ENCODE measurements around the gene LARGE2. TPM values are rescaled to one million over a fixed set of nuclear protein-coding genes. Genes with fewer than 3 reads are reported as not detected.

LARGE2 gene
- polyA plus RNA-seq, 1 donor, result 0.44 TPM

- no peak for DNase-seq
These were observed 5.2 kb upstream of the LARGE2 start for GRCh38 chr11:45917286-45917622.

- DNase-seq, result peak; percentile 98
These were observed 4.7 kb upstream of the LARGE2 start, which contains the start of gene PEX16 for GRCh38 chr11:45917623-45918330. PEX16 (minus strand) TSS chr11:45917877; CDS start chr11:45917811, 66 bp downstream.

GRCh38 chr11:45918331-45918941 lies 4.0 kb upstream of the LARGE2 start:
- DNase-seq, result peak; percentile 55

- no peak for DNase-seq
These were observed 3.3 kb upstream of the LARGE2 start for GRCh38 chr11:45918962-45919675.

- no peak for DNase-seq
These were observed 2.5 kb upstream of the LARGE2 start for GRCh38 chr11:45919806-45920530.

- DNase-seq, result no peak
These were observed 1.7 kb upstream of the LARGE2 start for GRCh38 chr11:45920531-45921477.

- peak; percentile 46 for DNase-seq
These were observed 663 bp upstream of the LARGE2 start for GRCh38 chr11:45921561-45922424.

GRCh38 chr11:45924036-45924915 lies 1.8 kb downstream of the LARGE2 start:
- no peak for DNase-seq

- DNase-seq, result no peak
These were observed 2.5 kb downstream of the LARGE2 start for GRCh38 chr11:45924927-45925326.

GRCh38 chr11:45925550-45925949 lies 3.1 kb downstream of the LARGE2 start:
- no peak for DNase-seq

- DNase-seq, result no peak
These were observed 3.5 kb downstream of the LARGE2 start for GRCh38 chr11:45926001-45926401.

GRCh38 chr11:45926536-45927331 lies 4.3 kb downstream of the LARGE2 start:
- no peak for DNase-seq

- DNase-seq, result no peak
These were observed 4.9 kb downstream of the LARGE2 start for GRCh38 chr11:45927332-45927683.

GRCh38 chr11:45927684-45928413 lies 5.4 kb downstream of the LARGE2 start:
- no peak for DNase-seq

- DNase-seq, result no peak
These were observed 6.2 kb downstream of the LARGE2 start for GRCh38 chr11:45928535-45929215.

- no peak for DNase-seq
These were observed 7.1 kb downstream of the LARGE2 start for GRCh38 chr11:45929486-45930030.

- no peak for DNase-seq
These were observed 7.8 kb downstream of the LARGE2 start for GRCh38 chr11:45930031-45930794.

All from hindlimb muscle (tissue), 1 donor.